A673 (cell line): Measurements from ENCODE around the gene SSBP1. TPM values are rescaled to one million over a fixed set of nuclear protein-coding genes. Genes with fewer than 3 reads are reported as not detected.

Experiments used
- BruUV-seq: library from RNA; stranded (reverse); fragments of 400-500 nt; replicated peaks from 2 replicates; lab custom pipeline; 2021; lab: Mats Ljungman, UMichigan
- CTCF ChIA-PET: fragments of 300-600 bp; sonication (Branson Sonifier 250); formaldehyde crosslinking; loops from one replicate; lab custom pipeline; 2022; ENCODE audit warnings: antibody characterized with exemption; lab: Charles Lee
- POLR2A ChIA-PET: fragments of 300-600 bp; sonication (Branson Sonifier 250); formaldehyde crosslinking; loops from one replicate; lab custom pipeline; 2022; ENCODE audit warnings: antibody characterized with exemption; ENCODE audit not compliant: low non-redundant PET; lab: Charles Lee
- DNase-seq: peaks from one replicate; pipeline ENCODE4 v3.0.0-alpha.2; 2015; ENCODE audit warnings: low spot score
- H3K27ac ChIP-seq: fragments of 200-600 bp; sonication (generic); 2 replicates; pipeline ENCODE4 v1.5.1; 2016; ENCODE audit warnings: mixed run types, low read depth, mild to moderate bottlenecking, mixed read lengths, antibody characterized with exemption, low read length; ENCODE audit not compliant: poor library complexity, severe bottlenecking
- H3K27me3 ChIP-seq: fragments of 200-600 bp; sonication (generic); replicated peaks from 2 replicates; pipeline ENCODE4 v1.6.1; 2017; ENCODE audit warnings: mixed run types, low read depth, mild to moderate bottlenecking, mixed read lengths, antibody characterized with exemption, low read length; ENCODE audit not compliant: insufficient read depth, poor library complexity
- H3K36me3 ChIP-seq: fragments of 200-600 bp; sonication (generic); 2 replicates; pipeline ENCODE4 v1.6.1; 2016; ENCODE audit warnings: mixed run types, mild to moderate bottlenecking, mixed read lengths, antibody characterized with exemption, low read length; ENCODE audit not compliant: insufficient read depth, poor library complexity, severe bottlenecking
- H3K4me1 ChIP-seq: fragments of 200-600 bp; sonication (generic); 2 replicates; pipeline ENCODE4 v1.6.1; 2017; ENCODE audit warnings: mixed run types, mild to moderate bottlenecking, mixed read lengths, antibody characterized with exemption, low read length; ENCODE audit not compliant: insufficient read depth, poor library complexity, severe bottlenecking
- H3K4me3 ChIP-seq: fragments of 200-600 bp; sonication (generic); 2 replicates; pipeline ENCODE4 v1.5.1; 2016; ENCODE audit warnings: low read depth, mixed run types, mild to moderate bottlenecking, mixed read lengths, low read length; ENCODE audit not compliant: poor library complexity, severe bottlenecking
- H3K9me3 ChIP-seq: fragments of 200-600 bp; sonication (generic); 2 replicates; pipeline ENCODE4 v1.6.1; 2016; ENCODE audit warnings: mixed run types, low read depth, mild to moderate bottlenecking, mixed read lengths, antibody characterized with exemption, low read length; ENCODE audit not compliant: poor library complexity, severe bottlenecking
- EZH2 ChIP-seq: fragments of 200-600 bp; sonication (generic); IDR thresholded peaks from 2 replicates; pipeline ENCODE4 v1.6.1; 2017; ENCODE audit warnings: borderline replicate concordance, low read depth, mild to moderate bottlenecking, mixed read lengths, antibody characterized with exemption, low read length; ENCODE audit not compliant: poor library complexity, severe bottlenecking
- intact Hi-C: fragments of 100-400 bp; cut with micrococcal nuclease; formaldehyde crosslinking; loops from one replicate; pipeline ENCODE4 v1.10.0; 2022; ENCODE audit not compliant: unreplicated experiment
- total RNA-seq: library from RNA; stranded (reverse); gene quantifications from 2 replicates; pipeline ENCODE4 v1.2.3, GENCODE V29; 2021
- TF ChIP-seq, protein P1 (sequence below): fragments of 300-800, 200-600 bp; sonication (generic); conservative IDR thresholded peaks from 2 replicates; pipeline ENCODE4 v1.5.1; 2017; ENCODE audit warnings: low read depth, mild to moderate bottlenecking, antibody characterized with exemption, low read length, moderate library complexity, mixed read lengths

SSBP1 gene
- total RNA-seq, 1 experiment from 2014 or later = 189 TPM

DNA sequence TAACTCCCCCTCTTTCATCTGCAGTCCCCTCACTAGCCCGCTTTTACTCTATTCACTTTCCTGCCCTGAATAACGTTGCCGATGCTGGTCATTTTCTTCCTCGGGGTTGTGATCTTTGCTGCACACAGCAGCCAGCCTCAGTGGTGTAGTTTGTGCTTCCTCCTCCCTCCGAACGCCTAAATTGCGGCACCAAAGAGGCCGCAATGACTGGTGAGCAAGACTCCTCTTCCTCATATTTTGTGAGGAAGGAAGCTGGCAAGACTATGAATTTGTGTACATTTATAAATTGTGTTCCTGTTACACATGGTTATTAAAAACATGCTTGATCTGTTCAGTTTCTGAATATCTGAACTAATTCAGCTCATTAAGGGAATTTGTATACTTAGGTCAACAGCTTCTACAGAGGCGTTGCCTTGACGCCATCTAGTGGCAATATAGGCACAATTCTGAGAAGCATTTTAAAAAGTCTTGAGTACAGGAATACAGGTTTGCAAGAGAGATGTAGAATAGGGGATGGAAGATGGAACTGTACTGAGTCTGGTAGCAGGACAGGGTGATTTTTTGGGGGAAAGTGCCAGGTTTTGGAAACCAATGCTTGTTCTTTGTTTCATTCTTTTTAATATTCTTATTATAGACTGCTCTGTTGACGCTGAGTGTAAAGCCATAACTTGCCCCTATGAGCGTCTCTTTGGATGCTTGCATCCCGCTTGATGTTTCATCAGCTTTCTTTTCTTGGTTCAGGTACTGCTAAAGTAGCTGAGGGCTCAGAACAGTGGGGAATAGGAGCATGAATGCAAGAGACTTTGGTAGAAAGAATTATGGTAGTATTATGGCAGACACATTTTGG is 47.8 kb downstream of the SSBP1 start:
- Histone ChIP-seq H3K27ac (no peak overlapping the region), H3K27me3 (no peaks in the 10 kb centered on the region), H3K4me3 (no peak overlapping the region), H3K36me3 (no peaks in the 10 kb centered on the region), H3K9me3 (no peaks in the 10 kb centered on the region), H3K4me1 (no peaks in the 10 kb centered on the region)
- ChIA-PET CTCF (interaction anchor here (0.6 to 0.8 kb wide), 2 partner anchors 131 to 475 kb away, joined by 4 to 5 read pairs; no protein-coding TSS in a partner anchor), POLR2A (interaction anchor here (0.7 kb wide), 1 partner anchor 1161 kb away, joined by 5 read pairs; no protein-coding TSS in a partner anchor)
- TF ChIP-seq EZH2 = no peak
- TF ChIP-seq, protein P1, sequence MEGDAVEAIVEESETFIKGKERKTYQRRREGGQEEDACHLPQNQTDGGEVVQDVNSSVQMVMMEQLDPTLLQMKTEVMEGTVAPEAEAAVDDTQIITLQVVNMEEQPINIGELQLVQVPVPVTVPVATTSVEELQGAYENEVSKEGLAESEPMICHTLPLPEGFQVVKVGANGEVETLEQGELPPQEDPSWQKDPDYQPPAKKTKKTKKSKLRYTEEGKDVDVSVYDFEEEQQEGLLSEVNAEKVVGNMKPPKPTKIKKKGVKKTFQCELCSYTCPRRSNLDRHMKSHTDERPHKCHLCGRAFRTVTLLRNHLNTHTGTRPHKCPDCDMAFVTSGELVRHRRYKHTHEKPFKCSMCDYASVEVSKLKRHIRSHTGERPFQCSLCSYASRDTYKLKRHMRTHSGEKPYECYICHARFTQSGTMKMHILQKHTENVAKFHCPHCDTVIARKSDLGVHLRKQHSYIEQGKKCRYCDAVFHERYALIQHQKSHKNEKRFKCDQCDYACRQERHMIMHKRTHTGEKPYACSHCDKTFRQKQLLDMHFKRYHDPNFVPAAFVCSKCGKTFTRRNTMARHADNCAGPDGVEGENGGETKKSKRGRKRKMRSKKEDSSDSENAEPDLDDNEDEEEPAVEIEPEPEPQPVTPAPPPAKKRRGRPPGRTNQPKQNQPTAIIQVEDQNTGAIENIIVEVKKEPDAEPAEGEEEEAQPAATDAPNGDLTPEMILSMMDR = peak; percentile 86
- intact Hi-C loops = loop anchor here (1.0 to 10.0 kb wide), 2 partner anchors 132 to 1159 kb away; no protein-coding TSS in a partner anchor
- BruUV-seq = no TSS peak
- peak; percentile 63 for DNase-seq

DNA sequence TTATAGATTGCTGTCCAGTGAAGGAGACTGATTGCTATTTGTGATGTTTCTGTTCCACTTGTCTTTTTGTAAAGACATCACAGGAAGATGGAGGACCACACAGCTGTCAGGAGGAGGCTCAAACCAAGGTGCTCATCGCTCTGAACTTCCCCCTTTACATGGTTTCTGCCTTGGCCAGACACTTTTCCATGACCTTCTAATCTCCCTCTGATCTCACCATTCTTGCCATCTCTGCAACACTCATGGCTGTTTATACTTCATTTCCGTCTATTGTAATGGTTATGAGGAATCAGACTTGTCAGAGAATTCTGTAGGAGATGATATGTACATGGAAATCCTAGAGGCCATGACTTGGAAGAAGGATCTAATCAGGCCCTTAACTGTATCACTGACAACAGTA is 50.1 kb downstream of the SSBP1 start:
- Histone ChIP-seq H3K4me1 (no peaks in the 10 kb centered on the region), H3K27ac (no peak overlapping the region), H3K27me3 (no peaks in the 10 kb centered on the region), H3K9me3 (no peaks in the 10 kb centered on the region), H3K4me3 (no peak overlapping the region), H3K36me3 (no peaks in the 10 kb centered on the region)
- DNase-seq = no peak
- no TSS peak for BruUV-seq
- POLR2A ChIA-PET = no interaction called here
- TF ChIP-seq, protein P1 = no peak
- TF ChIP-seq EZH2 = no peak
- intact Hi-C loops = loop anchor here (10.0 kb wide), 1 partner anchor 1157 kb away; no protein-coding TSS in a partner anchor
- CTCF ChIA-PET = no interaction called here

DNA sequence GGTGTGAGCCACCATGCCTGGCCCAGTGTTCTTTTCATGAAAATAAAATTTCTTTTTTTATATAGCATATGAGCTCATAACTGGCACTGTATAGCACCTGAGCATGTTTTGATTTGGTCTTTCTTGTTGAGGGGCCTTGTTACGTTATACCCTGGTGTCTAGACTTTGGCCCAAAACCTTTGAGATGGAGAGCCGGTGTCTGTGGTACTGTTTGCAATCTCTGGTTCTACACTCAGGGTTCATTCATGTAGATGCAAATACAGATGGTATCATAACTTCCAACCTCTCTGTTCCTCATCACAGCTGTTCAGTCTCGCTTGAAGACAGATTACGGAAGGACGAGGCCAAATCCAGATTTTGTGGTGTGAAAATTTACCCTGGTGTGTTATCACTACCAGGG is 51.8 kb downstream of the SSBP1 start, which contains the start of gene TAS2R5:
TSS of gene TAS2R5 (plus strand) at position 301 of the 400 bp plus-strand sequence. CDS start 145 bp downstream, outside the sequence.
- Histone ChIP-seq H3K4me1 (no peaks in the 10 kb centered on the region), H3K27me3 (no peaks in the 10 kb centered on the region), H3K36me3 (no peaks in the 10 kb centered on the region), H3K4me3 (no peak within 1 kb of the TSS), H3K27ac (no peak within 1 kb of the TSS), H3K9me3 (no peaks in the 10 kb centered on the region)
- ChIA-PET CTCF (no interaction called here), POLR2A (no interaction called here)
- intact Hi-C loops = loop anchor here (10.0 kb wide), 1 partner anchor 1155 kb away; no protein-coding TSS in a partner anchor
- no TSS peak for BruUV-seq
- DNase-seq = no peak
- TF ChIP-seq, protein P1 = no peak
- TF ChIP-seq EZH2 = no peak
